ENCODE data around the gene PARP15. TPM values are rescaled to one million over a fixed set of nuclear protein-coding genes. Genes with fewer than 3 reads are reported as not detected.

Gene PARP15
- total RNA-seq, 4 donors from 2014 or later = 1.2 to 10.3 (median 4.2) TPM

DNA sequence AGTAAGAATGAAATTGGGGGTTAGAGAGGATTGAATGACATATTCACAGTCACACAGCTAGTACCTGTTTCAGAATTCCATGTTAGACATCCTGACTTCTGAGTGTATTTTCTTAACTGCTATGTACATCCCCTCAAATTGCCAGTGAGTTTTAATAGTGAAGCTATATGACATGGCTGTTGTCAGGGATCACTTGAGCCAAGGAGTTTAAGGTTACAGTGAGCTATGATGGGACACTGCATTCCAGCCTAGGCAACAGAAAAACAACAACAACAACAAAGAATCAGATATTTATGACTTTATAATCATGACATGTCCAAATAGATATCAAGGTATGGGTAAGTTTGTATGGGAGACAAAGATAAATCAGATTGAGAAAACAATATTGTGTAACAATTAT, 16.6 kb downstream of the PARP15 start:
- no peak overlapping the region for H3K4me3 ChIP-seq
- no peak for DNase-seq
- H3K36me3 ChIP-seq = no peaks in the 10 kb centered on the region
- H3K9me3 ChIP-seq = no peaks in the 10 kb centered on the region
- in situ Hi-C loops (cut with MboI; ENCODE audit: low pct_ligation_motif_present in 1 of 4, low pct_unique_long_range_greater_than_20kb in 1 of 4, low sequenced_read_pairs in 3 of 4) (no loop called here), intact Hi-C loops (cut with DNase I; ENCODE audit: low total_unique reads) (no loop called here)
- H3K27me3 ChIP-seq = no peaks in the 10 kb centered on the region
- no peaks in the 10 kb centered on the region for H3K4me1 ChIP-seq
- no peak overlapping the region for H3K27ac ChIP-seq
- no peak for TF ChIP-seq POLR2AphosphoS5 (IDR thresholded peaks at IDR 0.05)
- no peak for TF ChIP-seq POLR2A (IDR thresholded peaks at IDR 0.05)
- TF ChIP-seq, protein P1, sequence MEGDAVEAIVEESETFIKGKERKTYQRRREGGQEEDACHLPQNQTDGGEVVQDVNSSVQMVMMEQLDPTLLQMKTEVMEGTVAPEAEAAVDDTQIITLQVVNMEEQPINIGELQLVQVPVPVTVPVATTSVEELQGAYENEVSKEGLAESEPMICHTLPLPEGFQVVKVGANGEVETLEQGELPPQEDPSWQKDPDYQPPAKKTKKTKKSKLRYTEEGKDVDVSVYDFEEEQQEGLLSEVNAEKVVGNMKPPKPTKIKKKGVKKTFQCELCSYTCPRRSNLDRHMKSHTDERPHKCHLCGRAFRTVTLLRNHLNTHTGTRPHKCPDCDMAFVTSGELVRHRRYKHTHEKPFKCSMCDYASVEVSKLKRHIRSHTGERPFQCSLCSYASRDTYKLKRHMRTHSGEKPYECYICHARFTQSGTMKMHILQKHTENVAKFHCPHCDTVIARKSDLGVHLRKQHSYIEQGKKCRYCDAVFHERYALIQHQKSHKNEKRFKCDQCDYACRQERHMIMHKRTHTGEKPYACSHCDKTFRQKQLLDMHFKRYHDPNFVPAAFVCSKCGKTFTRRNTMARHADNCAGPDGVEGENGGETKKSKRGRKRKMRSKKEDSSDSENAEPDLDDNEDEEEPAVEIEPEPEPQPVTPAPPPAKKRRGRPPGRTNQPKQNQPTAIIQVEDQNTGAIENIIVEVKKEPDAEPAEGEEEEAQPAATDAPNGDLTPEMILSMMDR (IDR thresholded peaks at IDR 0.05) = no peak
- TF ChIP-seq EP300 (IDR thresholded peaks at IDR 0.05; ENCODE audit: low read depth) = no peak

DNA sequence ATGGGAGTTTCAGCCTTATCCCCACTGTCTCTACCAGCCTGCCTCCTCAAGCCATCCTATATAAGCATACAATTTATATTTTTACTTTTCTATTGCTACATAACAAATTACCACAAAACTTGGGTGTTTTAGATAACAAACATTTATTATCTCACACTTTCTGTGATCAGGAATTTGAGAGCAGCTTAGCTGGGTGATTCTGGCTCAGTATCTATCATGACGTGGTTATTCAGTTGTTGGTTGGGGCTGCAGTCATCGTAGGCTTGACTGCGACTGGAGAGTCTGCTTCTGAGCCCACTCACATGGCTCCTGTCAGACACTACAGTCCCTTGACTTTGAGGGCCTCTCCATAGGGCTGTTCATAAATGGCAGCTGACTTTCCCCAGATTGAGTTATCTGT, 20.7 kb downstream of the PARP15 start:
- WGBS, 2 donors (ENCODE audit: low coverage in 1 of 2) = 90% methylated on average over 3 of the region's 3 CpGs; no CpG with 5 or more reads in 1 of the 2 donors
- Histone ChIP-seq H3K27me3 (no peaks in the 10 kb centered on the region), H3K4me1 (no peaks in the 10 kb centered on the region), H3K4me3 (no peak overlapping the region), H3K36me3 (no peaks in the 10 kb centered on the region), H3K27ac (no peak overlapping the region), H3K9me3 (no peaks in the 10 kb centered on the region)
- TF ChIP-seq POLR2AphosphoS5 (IDR thresholded peaks at IDR 0.05) = no peak
- no peak for TF ChIP-seq EP300 (IDR thresholded peaks at IDR 0.05; ENCODE audit: low read depth)
- TF ChIP-seq, protein P1 (IDR thresholded peaks at IDR 0.05) = no peak
- TF ChIP-seq POLR2A (IDR thresholded peaks at IDR 0.05) = no peak
- in situ Hi-C loops (cut with MboI; ENCODE audit: low pct_ligation_motif_present in 1 of 4, low pct_unique_long_range_greater_than_20kb in 1 of 4, low sequenced_read_pairs in 3 of 4) = no loop called here
- intact Hi-C loops (cut with DNase I; ENCODE audit: low total_unique reads) = no loop called here
- no peak for DNase-seq

DNA sequence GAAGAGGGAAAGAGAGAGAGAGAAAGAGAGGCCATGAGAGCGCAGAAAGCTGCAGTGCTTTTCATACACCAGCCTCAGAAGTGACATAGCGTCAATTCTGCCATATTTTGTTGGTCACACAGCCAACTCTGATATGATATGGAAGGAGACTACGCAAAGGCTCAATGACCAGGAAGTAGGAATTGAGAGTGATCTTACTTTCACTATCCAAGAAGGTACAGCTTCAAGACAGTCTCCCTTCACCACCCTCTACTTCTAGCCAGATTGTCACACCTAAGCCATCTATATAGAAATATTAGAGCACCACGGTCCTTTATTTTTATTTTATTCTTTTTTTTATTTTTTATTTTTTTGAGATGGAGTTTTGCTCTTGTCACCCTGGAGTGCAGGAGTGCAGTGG, 21.1 kb downstream of the PARP15 start:
- intact Hi-C loops (cut with DNase I; ENCODE audit: low total_unique reads) (no loop called here), in situ Hi-C loops (cut with MboI; ENCODE audit: low pct_ligation_motif_present in 1 of 4, low pct_unique_long_range_greater_than_20kb in 1 of 4, low sequenced_read_pairs in 3 of 4) (no loop called here)
- no peak for DNase-seq
- 0 to 78% methylated on average over 1 to 4 of the region's 4 CpGs for WGBS, 2 donors (ENCODE audit: low coverage in 1 of 2)
- Histone ChIP-seq H3K27ac (no peak overlapping the region), H3K9me3 (no peaks in the 10 kb centered on the region), H3K27me3 (no peaks in the 10 kb centered on the region), H3K36me3 (no peaks in the 10 kb centered on the region), H3K4me3 (no peak overlapping the region), H3K4me1 (no peaks in the 10 kb centered on the region)
- TF ChIP-seq, protein P1 (IDR thresholded peaks at IDR 0.05) = no peak
- TF ChIP-seq POLR2AphosphoS5 (IDR thresholded peaks at IDR 0.05) (no peak), POLR2A (IDR thresholded peaks at IDR 0.05) (no peak), EP300 (IDR thresholded peaks at IDR 0.05; ENCODE audit: low read depth) (no peak)

DNA sequence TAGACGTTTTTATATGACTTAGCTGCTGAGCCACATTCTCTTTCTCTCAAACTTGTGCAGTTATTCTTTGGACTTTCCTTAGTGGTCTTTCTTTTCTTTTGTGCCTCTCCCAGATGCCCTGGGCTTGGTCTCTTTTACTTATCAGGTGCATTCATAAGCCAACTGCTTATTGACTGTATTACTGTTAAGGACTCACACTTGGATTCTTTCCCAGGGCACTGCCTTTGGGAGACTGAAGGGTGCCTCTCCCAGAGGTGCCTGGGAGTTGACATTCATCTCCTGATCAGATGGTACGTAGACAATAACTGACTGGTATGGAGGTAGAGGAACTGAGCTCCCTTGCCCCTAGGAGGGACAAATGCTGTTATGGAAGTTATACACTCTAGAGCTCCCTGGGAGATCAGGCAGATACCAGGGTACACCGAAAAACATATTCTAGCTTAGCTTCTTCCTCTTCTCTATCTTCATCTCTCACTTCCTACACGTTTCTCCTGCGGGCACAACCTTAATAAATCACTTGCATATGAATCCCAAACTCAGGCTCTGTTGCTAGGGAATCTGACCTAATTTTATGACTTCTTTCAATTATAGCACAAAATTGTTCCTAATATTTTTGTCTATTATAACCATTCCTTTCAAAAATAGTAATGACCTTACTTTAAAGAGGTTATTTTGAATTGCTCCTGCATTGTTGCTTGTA, 24.7 kb downstream of the PARP15 start:
- 46 to 58% methylated on average over 5 of the region's 5 CpGs for WGBS, 2 donors (ENCODE audit: low coverage in 1 of 2)
- TF ChIP-seq POLR2AphosphoS5 (IDR thresholded peaks at IDR 0.05) = no peak
- no peak for TF ChIP-seq EP300 (IDR thresholded peaks at IDR 0.05; ENCODE audit: low read depth)
- TF ChIP-seq, protein P1 (IDR thresholded peaks at IDR 0.05) = no peak
- no peak for TF ChIP-seq POLR2A (IDR thresholded peaks at IDR 0.05)
- intact Hi-C loops (cut with DNase I; ENCODE audit: low total_unique reads) (no loop called here), in situ Hi-C loops (cut with MboI; ENCODE audit: low pct_ligation_motif_present in 1 of 4, low pct_unique_long_range_greater_than_20kb in 1 of 4, low sequenced_read_pairs in 3 of 4) (no loop called here)
- no peaks in the 10 kb centered on the region for H3K4me1 ChIP-seq
- no peaks in the 10 kb centered on the region for H3K36me3 ChIP-seq
- DNase-seq = no peak
- no peak overlapping the region for H3K4me3 ChIP-seq
- no peaks in the 10 kb centered on the region for H3K9me3 ChIP-seq
- H3K27me3 ChIP-seq = no peaks in the 10 kb centered on the region
- no peak overlapping the region for H3K27ac ChIP-seq

Measured in transverse colon (tissue), 4 donors.